Measurements from ENCODE around the gene NACA2.
"Not testable (repeated sequence)": the region's sequence is repeated elsewhere in the genome, so short reads cannot be mapped to it uniquely, and the experiment has no call there.

The NACA2 gene

DNA sequence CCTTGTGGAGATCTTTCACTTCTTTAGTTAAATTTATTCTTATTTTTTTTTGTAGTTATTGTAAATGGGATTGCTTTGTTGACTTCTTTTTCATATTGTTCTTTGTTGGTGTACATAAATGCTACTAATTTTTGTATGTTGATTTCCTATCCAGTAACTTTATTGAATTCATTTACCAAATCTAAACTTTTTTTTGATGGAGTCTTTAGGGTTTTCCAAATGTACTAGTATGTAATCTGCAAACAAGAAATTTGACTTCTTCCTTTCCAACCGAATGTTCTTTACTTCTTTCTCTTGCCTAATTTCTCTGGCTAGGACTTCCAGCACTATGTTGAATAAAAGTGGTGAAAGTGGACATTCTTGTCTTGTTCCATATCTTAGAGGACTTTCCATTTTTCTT, 41.8 kb upstream of the NACA2 start:
- no peak for TF ChIP-seq EZH2phosphoT487 (IDR thresholded peaks at IDR 0.05; ENCODE audit: borderline replicate concordance)
- TF ChIP-seq, protein P1, sequence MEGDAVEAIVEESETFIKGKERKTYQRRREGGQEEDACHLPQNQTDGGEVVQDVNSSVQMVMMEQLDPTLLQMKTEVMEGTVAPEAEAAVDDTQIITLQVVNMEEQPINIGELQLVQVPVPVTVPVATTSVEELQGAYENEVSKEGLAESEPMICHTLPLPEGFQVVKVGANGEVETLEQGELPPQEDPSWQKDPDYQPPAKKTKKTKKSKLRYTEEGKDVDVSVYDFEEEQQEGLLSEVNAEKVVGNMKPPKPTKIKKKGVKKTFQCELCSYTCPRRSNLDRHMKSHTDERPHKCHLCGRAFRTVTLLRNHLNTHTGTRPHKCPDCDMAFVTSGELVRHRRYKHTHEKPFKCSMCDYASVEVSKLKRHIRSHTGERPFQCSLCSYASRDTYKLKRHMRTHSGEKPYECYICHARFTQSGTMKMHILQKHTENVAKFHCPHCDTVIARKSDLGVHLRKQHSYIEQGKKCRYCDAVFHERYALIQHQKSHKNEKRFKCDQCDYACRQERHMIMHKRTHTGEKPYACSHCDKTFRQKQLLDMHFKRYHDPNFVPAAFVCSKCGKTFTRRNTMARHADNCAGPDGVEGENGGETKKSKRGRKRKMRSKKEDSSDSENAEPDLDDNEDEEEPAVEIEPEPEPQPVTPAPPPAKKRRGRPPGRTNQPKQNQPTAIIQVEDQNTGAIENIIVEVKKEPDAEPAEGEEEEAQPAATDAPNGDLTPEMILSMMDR (conservative IDR thresholded peaks at IDR 0.05; ENCODE audit: low read length): no peak
- Histone ChIP-seq H4K20me1 (ENCODE audit: insufficient read depth, low read length, poor library complexity, severe bottlenecking) (no peaks in the 10 kb centered on the region), H2AFZ (ENCODE audit: low read length) (no peak overlapping the region), H3F3A (ENCODE audit: low read depth) (no peaks in the 10 kb centered on the region), H3K36me3 (ENCODE audit: insufficient read depth, low read length) (no peaks in the 10 kb centered on the region), H3K79me2 (ENCODE audit: insufficient read depth, low read length) (no peaks in the 10 kb centered on the region), H3K9ac (ENCODE audit: low read depth, low read length, poor library complexity, severe bottlenecking) (no peak overlapping the region), H3K27me3 (ENCODE audit: insufficient read depth, low read length, poor library complexity, severe bottlenecking) (peaks cover 5% of the 10 kb centered on the region), H3K4me2 (ENCODE audit: low read depth, low read length, poor library complexity, severe bottlenecking) (no peak overlapping the region), H3K9me2 (replicated peaks; ENCODE audit: low read depth, low read length) (no peaks in the 10 kb centered on the region), H3K4me1 (ENCODE audit: insufficient read depth, low read length, poor library complexity, severe bottlenecking) (peaks cover under 1% of the 10 kb centered on the region), H3K4me3 (ENCODE audit: low read length, poor library complexity, severe bottlenecking) (no peak overlapping the region), H3K9me3 (ENCODE audit: insufficient read depth, low read depth, low read length) (no peaks in the 10 kb centered on the region)

DNA sequence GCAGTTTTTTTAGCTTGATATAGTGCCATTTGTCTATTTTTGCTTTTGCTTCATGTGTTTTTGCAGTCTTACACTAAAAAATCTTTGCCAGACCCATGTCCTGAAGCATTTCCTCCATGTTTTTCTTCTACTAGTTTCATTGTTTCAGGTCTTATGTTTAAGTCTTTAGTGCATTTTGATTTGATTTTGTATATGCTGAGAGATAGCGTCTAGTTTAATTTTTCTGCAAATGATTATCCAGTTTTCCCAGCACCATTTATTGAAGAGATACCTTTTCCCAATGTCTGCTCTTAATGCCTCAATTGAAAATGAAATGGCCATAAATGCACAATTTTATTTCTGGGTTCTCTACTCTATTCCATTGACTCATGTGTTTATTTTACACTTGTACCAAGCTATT, 40.8 kb upstream of the NACA2 start:
- Histone ChIP-seq H3K9me3 (ENCODE audit: insufficient read depth, low read depth, low read length) (no peaks in the 10 kb centered on the region), H3K36me3 (ENCODE audit: insufficient read depth, low read length) (no peaks in the 10 kb centered on the region), H3K4me3 (ENCODE audit: low read length, poor library complexity, severe bottlenecking) (no peak overlapping the region), H3K4me1 (ENCODE audit: insufficient read depth, low read length, poor library complexity, severe bottlenecking) (peaks cover 4% of the 10 kb centered on the region), H2AFZ (ENCODE audit: low read length) (no peak overlapping the region), H4K20me1 (ENCODE audit: insufficient read depth, low read length, poor library complexity, severe bottlenecking) (no peaks in the 10 kb centered on the region), H3K9ac (ENCODE audit: low read depth, low read length, poor library complexity, severe bottlenecking) (no peak overlapping the region), H3K27me3 (ENCODE audit: insufficient read depth, low read length, poor library complexity, severe bottlenecking) (peaks cover 8% of the 10 kb centered on the region), H3K9me2 (replicated peaks; ENCODE audit: low read depth, low read length) (no peaks in the 10 kb centered on the region), H3K79me2 (ENCODE audit: insufficient read depth, low read length) (no peaks in the 10 kb centered on the region), H3K4me2 (ENCODE audit: low read depth, low read length, poor library complexity, severe bottlenecking) (no peak overlapping the region), H3F3A (ENCODE audit: low read depth) (no peaks in the 10 kb centered on the region; the same call in 1 of the 2 replicates)
- TF ChIP-seq, protein P1 (conservative IDR thresholded peaks at IDR 0.05; ENCODE audit: low read length): no peak
- TF ChIP-seq EZH2phosphoT487 (IDR thresholded peaks at IDR 0.05; ENCODE audit: borderline replicate concordance): no peak

DNA sequence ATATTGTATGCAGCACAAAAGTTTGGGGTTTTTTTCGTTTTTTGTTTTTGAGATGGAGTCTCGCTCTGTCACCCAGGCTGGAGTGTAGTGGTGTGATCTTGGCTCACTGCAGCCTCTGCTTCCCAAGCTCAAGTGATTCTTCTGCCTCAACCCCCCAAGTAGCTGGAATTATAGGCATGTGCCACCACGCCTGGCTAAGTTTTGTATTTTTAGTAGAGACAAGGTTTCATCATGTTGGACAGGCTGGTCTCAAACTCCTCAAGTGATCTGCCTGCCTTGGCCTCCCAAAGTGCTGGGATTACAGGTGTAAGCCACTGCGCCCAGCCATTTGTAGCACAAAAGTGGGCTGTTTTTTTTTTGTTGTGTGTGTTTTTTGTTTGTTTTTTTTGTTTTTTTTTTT, 37.1 kb upstream of the NACA2 start:
- H3K9me3 ChIP-seq (ENCODE audit: insufficient read depth, low read depth, low read length); H4K20me1 ChIP-seq (ENCODE audit: insufficient read depth, low read length, poor library complexity, severe bottlenecking); H3K4me2 ChIP-seq (ENCODE audit: low read depth, low read length, poor library complexity, severe bottlenecking); H3K9me2 ChIP-seq (replicated peaks; ENCODE audit: low read depth, low read length); H3K4me1 ChIP-seq (ENCODE audit: insufficient read depth, low read length, poor library complexity, severe bottlenecking); H2AFZ ChIP-seq (ENCODE audit: low read length); H3K79me2 ChIP-seq (ENCODE audit: insufficient read depth, low read length); H3K9ac ChIP-seq (ENCODE audit: low read depth, low read length, poor library complexity, severe bottlenecking); H3F3A ChIP-seq (ENCODE audit: low read depth); H3K4me3 ChIP-seq (ENCODE audit: low read length, poor library complexity, severe bottlenecking); H3K36me3 ChIP-seq (ENCODE audit: insufficient read depth, low read length): not testable (repeated sequence)
- peaks cover 34% of the 10 kb centered on the region for H3K27me3 ChIP-seq (ENCODE audit: insufficient read depth, low read length, poor library complexity, severe bottlenecking)

DNA sequence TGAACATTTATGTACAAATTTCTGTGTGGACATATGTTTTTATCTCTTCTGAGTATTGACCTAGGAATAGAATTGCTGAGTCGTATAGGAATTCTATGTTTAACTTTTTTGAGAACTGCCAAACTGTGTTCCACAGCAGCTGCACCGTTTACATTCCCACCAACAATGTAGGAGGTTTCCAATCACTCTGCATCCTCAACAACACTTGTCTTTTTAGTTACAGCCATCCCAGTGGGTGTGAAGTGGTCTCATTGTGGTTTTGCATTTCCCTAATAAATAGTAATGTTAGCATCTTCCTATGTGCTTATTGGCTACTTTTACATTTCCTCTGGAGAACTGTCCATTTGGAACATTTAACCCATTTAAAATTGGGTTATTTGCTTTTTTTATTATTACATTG, 36.6 kb upstream of the NACA2 start:
- Histone ChIP-seq H3K36me3 (ENCODE audit: insufficient read depth, low read length) (no peaks in the 10 kb centered on the region), H3F3A (ENCODE audit: low read depth) (no peaks in the 10 kb centered on the region; the same call in 1 of the 2 replicates), H2AFZ (ENCODE audit: low read length) (no peak overlapping the region), H3K4me3 (ENCODE audit: low read length, poor library complexity, severe bottlenecking) (no peak overlapping the region), H3K4me2 (ENCODE audit: low read depth, low read length, poor library complexity, severe bottlenecking) (no peak overlapping the region), H3K9me2 (replicated peaks; ENCODE audit: low read depth, low read length) (no peaks in the 10 kb centered on the region), H4K20me1 (ENCODE audit: insufficient read depth, low read length, poor library complexity, severe bottlenecking) (no peaks in the 10 kb centered on the region), H3K9me3 (ENCODE audit: insufficient read depth, low read depth, low read length) (no peaks in the 10 kb centered on the region), H3K79me2 (ENCODE audit: insufficient read depth, low read length) (no peaks in the 10 kb centered on the region), H3K4me1 (ENCODE audit: insufficient read depth, low read length, poor library complexity, severe bottlenecking) (peaks cover 4% of the 10 kb centered on the region), H3K27me3 (ENCODE audit: insufficient read depth, low read length, poor library complexity, severe bottlenecking) (peaks cover 34% of the 10 kb centered on the region), H3K9ac (ENCODE audit: low read depth, low read length, poor library complexity, severe bottlenecking) (no peak overlapping the region)
- no peak for TF ChIP-seq EZH2phosphoT487 (IDR thresholded peaks at IDR 0.05; ENCODE audit: borderline replicate concordance)
- TF ChIP-seq, protein P1 (conservative IDR thresholded peaks at IDR 0.05; ENCODE audit: low read length): no peak

All from Loucy (cell line).